ENCODE data around the gene UBAC1. TPM values are rescaled to one million over a fixed set of nuclear protein-coding genes. Genes with fewer than 3 reads are reported as not detected.

The UBAC1 gene
- total and polyA plus RNA-seq, 9 of the 15 experiments (the other 6 are each of a cell fraction or from before 2014, with no cell fraction given) = 94.0 to 399 (median 228) TPM

DNA sequence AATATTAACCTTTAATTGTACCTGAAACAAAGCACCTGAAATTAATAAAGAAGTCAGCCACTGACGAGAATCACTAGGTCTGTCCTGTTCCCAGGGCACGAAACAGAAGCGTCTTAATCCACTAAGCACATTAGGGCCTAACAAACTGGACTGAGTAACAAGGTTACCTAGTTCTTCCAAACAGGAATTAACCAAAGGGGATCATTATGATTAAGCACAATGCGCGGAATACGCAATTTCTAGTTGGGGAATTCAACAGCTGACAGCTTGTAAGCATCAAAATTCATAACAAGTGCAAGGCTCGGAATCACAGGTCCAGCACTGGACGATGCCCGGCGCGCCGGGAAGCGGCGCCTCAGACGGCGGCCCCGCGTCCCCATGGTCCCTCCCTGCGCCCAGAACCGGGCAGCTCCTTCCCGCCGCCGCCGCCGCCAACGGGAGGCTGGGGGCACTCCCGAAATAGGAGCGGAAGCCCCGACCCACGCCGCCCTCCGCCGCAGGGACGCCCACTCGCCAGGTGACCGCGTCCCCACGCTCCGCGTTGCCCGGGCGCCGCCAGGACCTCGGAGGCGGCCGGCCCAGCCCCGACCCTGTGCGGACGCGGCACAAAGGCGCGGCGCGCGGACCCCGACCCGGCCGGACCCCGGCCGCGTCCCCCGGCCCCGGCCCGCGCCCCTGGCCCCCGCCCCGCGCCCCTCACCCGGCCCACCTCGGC, 54.7 kb downstream of the UBAC1 start (continued):
- TF ChIP-seq TEAD1 (CRISPR knock-in tag; IDR thresholded peaks at IDR 0.05) (0 out of 4 replicates have a peak, but pooled peaks of 1 of the 2 experiments have one; percentile 36), POLR2B (IDR thresholded peaks at IDR 0.05; ENCODE audit: low read depth, partially characterized antibody) (no peak), ZNF140 (CRISPR knock-in tag; IDR thresholded peaks at IDR 0.05) (no peak), L3MBTL2 (IDR thresholded peaks at IDR 0.05) (0 out of 2 replicates have a peak, but pooled peaks have one; percentile 43), CTBP1 (IDR thresholded peaks at IDR 0.05; ENCODE audit: borderline replicate concordance) (peak; percentile 45; the same call in 1 of the 2 replicates), NCOA1 (IDR thresholded peaks at IDR 0.05; ENCODE audit: low read depth) (no peak), HNRNPLL (IDR thresholded peaks at IDR 0.05; ENCODE audit: low read depth, low read length, poor library complexity, severe bottlenecking) (peak; percentile 95), RBBP5 (IDR thresholded peaks at IDR 0.05; ENCODE audit: borderline replicate concordance, insufficient read depth, low read length, poor library complexity, severe bottlenecking) (peak; percentile 57)
- TF ChIP-seq, protein P1, sequence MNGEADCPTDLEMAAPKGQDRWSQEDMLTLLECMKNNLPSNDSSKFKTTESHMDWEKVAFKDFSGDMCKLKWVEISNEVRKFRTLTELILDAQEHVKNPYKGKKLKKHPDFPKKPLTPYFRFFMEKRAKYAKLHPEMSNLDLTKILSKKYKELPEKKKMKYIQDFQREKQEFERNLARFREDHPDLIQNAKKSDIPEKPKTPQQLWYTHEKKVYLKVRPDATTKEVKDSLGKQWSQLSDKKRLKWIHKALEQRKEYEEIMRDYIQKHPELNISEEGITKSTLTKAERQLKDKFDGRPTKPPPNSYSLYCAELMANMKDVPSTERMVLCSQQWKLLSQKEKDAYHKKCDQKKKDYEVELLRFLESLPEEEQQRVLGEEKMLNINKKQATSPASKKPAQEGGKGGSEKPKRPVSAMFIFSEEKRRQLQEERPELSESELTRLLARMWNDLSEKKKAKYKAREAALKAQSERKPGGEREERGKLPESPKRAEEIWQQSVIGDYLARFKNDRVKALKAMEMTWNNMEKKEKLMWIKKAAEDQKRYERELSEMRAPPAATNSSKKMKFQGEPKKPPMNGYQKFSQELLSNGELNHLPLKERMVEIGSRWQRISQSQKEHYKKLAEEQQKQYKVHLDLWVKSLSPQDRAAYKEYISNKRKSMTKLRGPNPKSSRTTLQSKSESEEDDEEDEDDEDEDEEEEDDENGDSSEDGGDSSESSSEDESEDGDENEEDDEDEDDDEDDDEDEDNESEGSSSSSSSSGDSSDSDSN (IDR thresholded peaks at IDR 0.05; ENCODE audit: borderline replicate concordance in 1 of 2, low read depth in 2 of 2, low read length in 2 of 2) = peak; percentile 19 to 21; a peak in 2 of 4 replicates
